ENCODE data around the gene PRKAA1. TPM values are rescaled to one million over a fixed set of nuclear protein-coding genes. Genes with fewer than 3 reads are reported as not detected.

The PRKAA1 gene
- total RNA-seq (100 to 1,000 TPM; 109 to 115 TPM), polyA plus RNA-seq (10 to 100 TPM; 33.8 to 36.8 (median 34.6) TPM), total RNA-seq (94.2 to 142 (median 115) reads per million in 6 experiments)

DNA sequence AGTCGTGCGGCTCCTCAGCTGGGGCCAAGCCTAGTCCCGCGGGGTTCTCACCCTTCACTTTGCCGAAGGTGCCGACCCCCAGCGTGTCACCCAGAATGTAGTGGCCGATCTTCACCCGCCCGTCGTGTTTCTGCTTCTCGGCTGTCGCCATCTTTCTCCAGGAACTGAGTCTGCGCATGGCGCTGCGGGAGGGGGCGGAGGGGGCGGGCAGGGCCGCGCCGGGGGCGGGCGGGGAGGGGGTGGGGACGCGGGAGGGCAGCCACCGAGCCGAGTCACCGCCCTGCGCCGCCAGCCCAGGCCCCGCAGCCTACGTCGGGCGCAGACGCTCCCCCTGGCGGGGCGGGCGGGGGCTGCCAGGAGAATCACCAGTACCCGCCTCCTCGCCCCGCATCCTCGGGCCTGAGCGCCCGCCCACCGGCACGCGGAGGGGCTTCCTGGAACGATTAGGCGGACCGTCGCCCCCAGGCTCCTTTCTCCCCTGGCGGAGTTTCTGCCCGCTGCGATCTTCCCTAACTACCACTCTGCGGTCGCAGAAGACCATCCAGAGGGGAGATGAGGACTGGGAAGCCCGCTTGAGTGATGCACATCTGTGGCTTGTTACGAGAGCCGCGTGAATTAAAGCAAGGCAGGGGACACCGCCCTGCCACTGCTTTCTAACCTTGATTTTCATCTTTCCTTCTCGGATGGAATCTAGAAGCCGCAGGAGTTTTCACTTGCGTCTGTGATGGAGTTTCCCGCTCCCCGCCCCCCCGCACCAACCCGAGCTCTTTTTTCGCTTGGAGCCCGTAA is at the start of gene PRKAA1:
PRKAA1 (minus strand) TSS at position 363 of the 789 bp plus-strand sequence; CDS start at position 178, 185 bp downstream.
- peaks cover 15 to 52% (median 44%) of the 10 kb centered on the region in 4 donors for H3K4me1 Mint-ChIP-seq
- no peaks in the 10 kb centered on the region for H3K27me3 Mint-ChIP-seq
- H3K4me3 Mint-ChIP-seq = peak within 1 kb of the TSS; percentile 86 to 96 (median 94)
- ATAC-seq (peak; percentile 92), DNase-seq (peak; percentile 85 to 94 (median 92))
- POLR2A ChIA-PET = interaction anchor here (1.8 to 2.0 kb wide), 2 partner anchors 36 to 43 kb away, joined by 7 to 21 read pairs; partner anchors contain the start of genes RPL37 and TTC33
- H3K9me3 Mint-ChIP-seq = no peaks in the 10 kb centered on the region
- peak within 1 kb of the TSS; percentile 86 to 97 (median 96) for H3K27ac Mint-ChIP-seq
- peaks cover 0 to 11% (median 4%) of the 10 kb centered on the region in 3 donors for H3K36me3 Mint-ChIP-seq

DNA sequence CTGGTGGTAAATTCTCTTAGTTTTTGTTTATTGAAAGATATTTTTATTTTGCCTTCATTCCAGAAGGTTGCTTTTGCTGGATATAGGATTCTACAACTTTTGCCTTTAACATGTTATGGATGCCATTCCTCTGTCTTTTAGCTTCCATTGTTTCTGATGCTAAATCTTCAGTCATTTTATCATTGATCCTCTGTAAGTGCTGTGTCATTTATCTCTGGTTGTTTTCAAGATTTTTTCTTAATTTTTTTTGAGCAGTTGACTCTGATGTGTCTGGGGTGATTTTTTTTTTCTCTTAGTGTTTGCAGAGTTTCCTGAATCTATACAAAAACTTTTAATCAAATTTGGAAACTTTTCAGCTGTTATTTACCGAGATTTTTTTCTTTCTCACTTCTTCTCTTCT is 49.4 kb upstream of the PRKAA1 start:
- POLR2A ChIA-PET = interaction anchor here (1.5 kb wide), 1 partner anchor 12 kb away, joined by 3 read pairs; the partner anchor contains the start of gene RPL37
- Mint-ChIP-seq H3K36me3 (peaks cover 0 to 5% (median 0%) of the 10 kb centered on the region in 3 donors), H3K4me1 (peaks cover 0 to 25% (median 0%) of the 10 kb centered on the region in 4 donors), H3K27me3 (peaks cover 0 to 38% (median 9%) of the 10 kb centered on the region in 5 donors), H3K9me3 (no peaks in the 10 kb centered on the region), H3K27ac (no peak overlapping the region), H3K4me3 (no peak overlapping the region)
- ATAC-seq (no peak), DNase-seq (no peak)

DNA sequence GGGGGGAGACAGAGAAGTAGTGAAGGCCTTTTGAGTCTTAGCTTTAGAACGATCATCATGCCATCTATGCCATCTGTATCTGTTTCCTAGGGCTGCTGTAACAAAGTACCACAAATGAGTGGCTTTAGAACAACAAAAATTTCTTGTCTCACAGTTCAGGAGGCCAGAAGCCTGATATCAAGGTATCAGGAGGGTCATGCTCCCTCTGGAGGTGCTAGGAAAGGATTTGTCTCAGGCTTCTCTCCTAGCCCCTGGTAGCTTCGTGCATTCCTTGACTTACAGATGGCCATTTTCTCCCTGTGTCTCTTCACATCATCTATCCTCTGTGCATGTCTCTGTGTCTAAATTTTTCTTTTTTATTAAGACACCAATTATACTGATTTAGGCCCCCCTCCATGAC is 48.2 kb upstream of the PRKAA1 start:
- DNase-seq (no peak), ATAC-seq (no peak)
- POLR2A ChIA-PET = no interaction called here
- peaks cover 0 to 5% (median 1%) of the 10 kb centered on the region in 3 donors for H3K36me3 Mint-ChIP-seq
- H3K4me3 Mint-ChIP-seq = no peak overlapping the region
- peaks cover 1 to 33% (median 3%) of the 10 kb centered on the region in 4 donors for H3K4me1 Mint-ChIP-seq
- H3K27ac Mint-ChIP-seq = no peak overlapping the region
- H3K9me3 Mint-ChIP-seq = no peaks in the 10 kb centered on the region
- peaks cover 0 to 43% (median 13%) of the 10 kb centered on the region in 5 donors for H3K27me3 Mint-ChIP-seq

DNA sequence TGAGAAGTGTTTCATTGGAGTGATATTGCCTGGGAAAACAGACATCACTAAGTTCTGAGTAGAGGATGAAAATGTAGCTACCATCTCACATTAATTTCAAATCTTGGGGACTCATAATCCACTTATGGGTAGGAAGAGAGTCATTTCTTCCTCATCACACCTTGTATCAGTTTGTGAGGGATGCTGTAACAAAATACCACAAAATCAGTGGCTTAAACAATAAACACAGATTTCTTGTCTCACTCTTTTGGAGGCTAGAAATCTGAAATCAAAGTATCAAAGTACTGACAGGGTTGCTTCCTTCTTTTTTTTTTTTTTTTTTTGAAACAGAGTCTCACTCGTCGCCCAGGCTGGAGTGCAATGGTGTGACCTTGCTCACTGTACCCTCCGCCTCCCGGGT is 46.4 kb upstream of the PRKAA1 start:
- H3K36me3 Mint-ChIP-seq = peaks cover 0 to 5% (median 2%) of the 10 kb centered on the region in 3 donors
- H3K4me3 Mint-ChIP-seq = no peak overlapping the region
- POLR2A ChIA-PET = interaction anchor here (0.7 kb wide), 1 partner anchor 9 kb away, joined by 3 read pairs; no protein-coding TSS in a partner anchor
- H3K9me3 Mint-ChIP-seq = no peaks in the 10 kb centered on the region
- no peak overlapping the region for H3K27ac Mint-ChIP-seq
- peaks cover 3 to 41% (median 8%) of the 10 kb centered on the region in 4 donors for H3K4me1 Mint-ChIP-seq
- no peak for DNase-seq
- H3K27me3 Mint-ChIP-seq = peaks cover 0 to 42% (median 13%) of the 10 kb centered on the region in 5 donors
- ATAC-seq = no peak

DNA sequence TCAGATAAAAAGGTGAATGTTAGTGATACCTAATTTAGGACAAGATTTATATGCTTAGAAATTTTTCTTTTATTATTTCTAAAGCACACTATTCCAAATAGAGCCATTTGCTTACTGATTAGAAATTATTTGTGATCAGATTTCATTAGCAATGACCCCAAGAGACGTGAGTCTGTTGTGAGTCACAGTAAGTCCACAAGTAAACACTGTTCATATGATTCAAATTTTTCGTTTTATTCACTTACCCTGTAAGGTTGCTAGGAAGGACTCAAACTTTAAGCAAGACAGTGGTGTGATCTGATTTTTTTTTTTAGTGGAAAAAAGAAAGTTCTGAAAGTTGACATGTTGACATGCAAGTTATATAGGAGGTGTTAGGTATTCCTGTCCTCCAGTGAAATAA is 44.2 kb upstream of the PRKAA1 start:
- ATAC-seq = no peak
- POLR2A ChIA-PET = no interaction called here
- H3K4me3 Mint-ChIP-seq = peak overlapping the region in 1 of 10 donors; percentile 94
- DNase-seq = no peak
- peaks cover 3 to 33% (median 8%) of the 10 kb centered on the region in 4 donors for H3K4me1 Mint-ChIP-seq
- no peaks in the 10 kb centered on the region for H3K9me3 Mint-ChIP-seq
- H3K27me3 Mint-ChIP-seq = peaks cover 0 to 39% (median 13%) of the 10 kb centered on the region in 5 donors
- H3K27ac Mint-ChIP-seq = peak overlapping the region in 1 of 10 donors; percentile 18
- H3K36me3 Mint-ChIP-seq = peaks cover 0 to 5% (median 2%) of the 10 kb centered on the region in 3 donors

DNA sequence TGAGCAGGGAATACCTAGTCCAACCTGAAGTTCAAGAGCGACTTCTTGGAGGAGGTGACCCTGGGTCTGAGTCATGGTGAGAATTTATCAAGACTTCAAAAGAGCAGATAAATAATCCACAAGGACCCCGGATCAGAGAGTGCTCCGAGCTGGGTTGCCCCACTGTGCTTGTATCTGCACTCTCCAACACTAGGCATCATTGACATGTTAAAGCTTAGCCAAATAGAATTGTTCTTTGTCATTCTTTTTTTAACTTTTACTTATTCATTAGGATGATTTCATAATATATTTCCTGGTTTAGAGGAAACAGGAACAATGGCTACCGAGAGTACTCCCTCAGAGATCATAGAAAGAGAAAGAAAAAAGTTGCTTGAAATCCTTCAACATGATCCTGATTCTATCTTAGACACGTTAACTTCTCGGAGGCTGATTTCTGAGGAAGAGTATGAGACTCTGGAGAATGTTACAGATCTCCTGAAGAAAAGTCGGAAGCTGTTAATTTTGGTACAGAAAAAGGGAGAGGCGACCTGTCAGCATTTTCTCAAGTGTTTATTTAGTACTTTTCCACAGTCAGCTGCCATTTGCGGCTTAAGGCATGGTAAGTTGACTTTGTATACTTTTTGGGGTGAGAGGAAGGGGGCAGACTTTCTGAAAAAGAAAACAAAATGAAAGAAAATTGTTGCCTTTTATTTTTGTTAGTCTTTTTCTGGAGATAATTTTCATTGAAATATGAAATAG is 43.1 kb upstream of the PRKAA1 start, which contains the start of gene CARD6:
CARD6 (plus strand) TSS at position 300 of the 738 bp plus-strand sequence; CDS start at position 316, 16 bp downstream.
- POLR2A ChIA-PET = no interaction called here
- peaks cover 0 to 5% (median 2%) of the 10 kb centered on the region in 3 donors for H3K36me3 Mint-ChIP-seq
- peak within 1 kb of the TSS; percentile 31 to 89 (median 80) for H3K27ac Mint-ChIP-seq
- peaks cover 0 to 32% (median 13%) of the 10 kb centered on the region in 5 donors for H3K27me3 Mint-ChIP-seq
- H3K4me3 Mint-ChIP-seq = peak within 1 kb of the TSS; percentile 74 to 94 (median 86)
- ATAC-seq (peak; percentile 40 to 53), DNase-seq (no peak)
- peaks cover 3 to 33% (median 8%) of the 10 kb centered on the region in 4 donors for H3K4me1 Mint-ChIP-seq
- peaks cover 0 to 2% (median 0%) of the 10 kb centered on the region in 9 donors for H3K9me3 Mint-ChIP-seq

DNA sequence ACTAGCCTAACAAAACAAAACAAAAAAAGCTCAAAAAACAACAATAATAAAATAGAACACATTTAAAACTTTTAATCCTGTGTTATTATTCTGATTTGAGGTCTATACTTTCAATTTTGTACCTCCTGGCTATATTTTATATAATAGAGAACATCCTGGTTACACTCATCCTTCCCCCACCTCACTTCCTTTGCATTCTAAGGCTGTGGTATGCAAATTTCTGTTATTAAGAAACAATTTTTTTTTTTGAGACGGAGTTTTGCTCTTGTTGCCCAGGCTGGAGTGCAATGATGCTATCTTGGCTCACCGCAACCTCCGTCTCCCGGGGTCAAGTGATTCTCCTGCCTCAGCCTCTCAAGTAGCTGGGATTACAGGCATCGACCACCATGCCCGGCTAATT is 39.9 kb upstream of the PRKAA1 start:
- POLR2A ChIA-PET = no interaction called here
- peaks cover 4 to 18% (median 17%) of the 10 kb centered on the region in 3 donors for H3K36me3 Mint-ChIP-seq
- peaks cover 0 to 2% (median 0%) of the 10 kb centered on the region in 9 donors for H3K9me3 Mint-ChIP-seq
- peak overlapping the region in 2 of 10 donors; percentile 15 to 37 for H3K27ac Mint-ChIP-seq
- DNase-seq (no peak), ATAC-seq (no peak)
- H3K4me1 Mint-ChIP-seq = peaks cover 7 to 49% (median 28%) of the 10 kb centered on the region in 4 donors
- H3K27me3 Mint-ChIP-seq = peaks cover 0 to 14% (median 6%) of the 10 kb centered on the region in 5 donors
- no peak overlapping the region for H3K4me3 Mint-ChIP-seq

DNA sequence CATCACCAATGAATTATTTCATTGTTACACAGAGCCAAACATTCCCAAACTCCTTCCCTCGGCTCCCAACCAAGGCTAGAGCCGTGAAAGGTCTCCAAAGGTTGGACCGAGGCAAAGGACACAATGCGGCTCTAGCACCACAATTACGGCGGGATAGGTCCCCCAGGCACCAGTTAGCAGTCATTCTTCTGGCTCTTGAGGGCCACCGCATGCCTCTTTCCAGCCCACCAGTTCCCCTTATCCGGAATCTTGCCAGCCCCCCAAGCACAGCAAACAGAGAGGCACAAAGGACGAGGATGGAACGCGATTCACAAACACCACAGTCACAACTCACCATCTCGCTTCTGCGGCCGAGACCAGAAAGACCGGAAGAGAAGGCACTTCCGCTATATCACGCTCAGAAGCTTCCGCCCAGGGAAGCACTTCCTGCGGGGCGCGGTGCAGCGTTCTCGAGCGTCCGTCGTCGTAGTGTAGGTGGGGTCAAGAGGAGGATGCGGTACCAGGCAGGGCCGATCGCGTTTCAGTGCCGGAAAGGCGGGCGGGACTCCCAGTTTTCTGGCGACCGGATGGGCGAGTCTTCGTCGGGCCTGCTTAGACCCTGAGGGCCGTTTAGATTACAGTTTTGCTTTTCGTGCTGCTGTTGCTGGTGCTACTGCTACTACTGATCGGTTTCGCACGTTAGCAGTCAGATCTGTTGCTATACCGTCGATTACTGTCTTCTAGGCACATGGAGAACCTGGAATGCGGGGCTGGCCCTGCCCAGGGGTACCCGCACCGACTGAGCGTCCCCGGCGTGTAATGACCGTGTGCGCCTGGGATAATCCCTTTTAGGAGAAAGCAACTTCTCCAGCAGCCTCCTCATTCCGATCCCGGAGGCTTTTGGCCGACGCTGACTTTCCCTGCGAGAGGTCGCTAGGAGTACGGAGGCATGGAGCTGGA is 36.9 kb upstream of the PRKAA1 start, which contains the start of gene RPL37:
RPL37 (minus strand) TSS at position 374 of the 939 bp plus-strand sequence; CDS start at position 337, 37 bp downstream.
- H3K27me3 Mint-ChIP-seq = no peaks in the 10 kb centered on the region
- H3K4me3 Mint-ChIP-seq = peak within 1 kb of the TSS; percentile 85 to 99 (median 96)
- H3K27ac Mint-ChIP-seq = peak within 1 kb of the TSS; percentile 94 to 100 (median 99)
- peak; percentile 75 to 95 (median 88) for DNase-seq
- H3K4me1 Mint-ChIP-seq = peaks cover 11 to 49% (median 40%) of the 10 kb centered on the region in 4 donors
- H3K36me3 Mint-ChIP-seq = peaks cover 4 to 47% (median 31%) of the 10 kb centered on the region in 3 donors
- POLR2A ChIA-PET = interaction anchor here (0.5 to 3.7 kb wide), 8 partner anchors 9 to 1678 kb away, joined by 3 to 21 read pairs (median 4); partner anchors contain the start of genes PRKAA1 and TTC33
- ATAC-seq = peak; percentile 85 to 94
- H3K9me3 Mint-ChIP-seq = peaks cover 0 to 2% (median 0%) of the 10 kb centered on the region in 9 donors

DNA sequence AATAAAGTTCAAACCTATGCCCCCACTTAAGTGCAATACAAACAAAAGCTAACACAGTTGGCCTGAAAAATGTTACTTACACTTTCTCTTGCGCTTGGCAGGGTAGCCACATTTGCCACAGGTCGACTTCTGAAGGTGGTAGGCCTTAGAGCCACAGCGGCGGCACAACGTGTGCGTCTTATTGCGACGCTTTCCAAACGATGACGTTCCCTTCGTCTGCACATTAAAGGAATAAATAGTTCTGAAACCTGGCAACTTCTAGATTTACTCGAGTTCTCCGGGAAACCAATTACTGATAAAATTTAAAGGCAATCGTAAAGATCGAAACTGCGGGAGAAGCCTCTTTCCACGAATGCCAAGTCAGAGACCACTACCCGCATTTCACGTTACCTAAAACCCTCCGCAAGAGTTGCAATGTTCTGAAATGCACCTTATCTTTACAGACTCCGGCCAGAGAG is 36.2 kb upstream of the PRKAA1 start:
- H3K4me3 Mint-ChIP-seq = peak overlapping the region; percentile 85 to 99 (median 96)
- no peaks in the 10 kb centered on the region for H3K27me3 Mint-ChIP-seq
- peak overlapping the region; percentile 94 to 100 (median 99) for H3K27ac Mint-ChIP-seq
- peaks cover 11 to 50% (median 46%) of the 10 kb centered on the region in 4 donors for H3K4me1 Mint-ChIP-seq
- peaks cover 0 to 2% (median 0%) of the 10 kb centered on the region in 9 donors for H3K9me3 Mint-ChIP-seq
- DNase-seq (peak; percentile 25 to 85 (median 74)), ATAC-seq (peak; percentile 41 to 69)
- POLR2A ChIA-PET = interaction anchor here (0.6 to 3.7 kb wide), 7 partner anchors 13 to 1678 kb away, joined by 3 to 21 read pairs (median 3); partner anchors contain the start of genes PRKAA1 and TTC33
- peaks cover 4 to 54% (median 35%) of the 10 kb centered on the region in 3 donors for H3K36me3 Mint-ChIP-seq

DNA sequence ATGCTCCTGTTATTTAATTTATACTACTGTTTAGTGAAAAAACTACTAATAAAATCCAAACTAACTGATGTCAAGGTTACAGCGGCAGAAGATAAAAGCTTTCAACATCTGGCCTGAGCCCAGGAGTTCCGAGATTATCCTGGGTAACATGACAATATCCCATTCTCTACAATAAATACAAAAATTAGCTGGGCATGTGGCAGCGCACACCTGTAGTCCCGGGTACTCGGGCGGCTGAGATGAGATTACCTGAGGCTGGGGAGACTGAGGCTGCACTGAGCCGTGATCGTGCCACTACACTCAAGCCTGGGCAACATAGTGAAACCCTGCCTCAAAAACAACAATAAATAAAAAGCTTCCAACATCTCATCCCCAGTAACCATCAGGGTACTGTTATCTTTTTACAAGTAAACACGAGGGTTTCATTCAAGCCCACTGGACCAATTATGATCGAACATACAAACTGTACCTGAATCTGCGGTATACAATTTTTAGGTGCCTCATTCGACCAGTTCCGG is 35.6 kb upstream of the PRKAA1 start:
- Mint-ChIP-seq H3K36me3 (peaks cover 10 to 60% (median 39%) of the 10 kb centered on the region in 3 donors), H3K27me3 (no peaks in the 10 kb centered on the region), H3K9me3 (peaks cover 0 to 2% (median 0%) of the 10 kb centered on the region in 9 donors), H3K4me3 (peak overlapping the region; percentile 85 to 99 (median 96)), H3K4me1 (peaks cover 17 to 56% (median 52%) of the 10 kb centered on the region in 4 donors), H3K27ac (peak overlapping the region; percentile 94 to 100 (median 99))
- DNase-seq (no peak), ATAC-seq (no peak)
- POLR2A ChIA-PET = interaction anchor here (0.7 to 3.7 kb wide), 3 partner anchors 26 to 78 kb away, joined by 3 to 21 read pairs (median 9); partner anchors contain the start of genes PRKAA1 and TTC33
